HEK293 (cell line): ENCODE results near the gene NLGN3.

Source experiments
- IKZF3 ChIP-seq: fragments of 450-650 bp; IDR thresholded peaks from 2 replicates; pipeline ENCODE4 v1.5.0; 2018; ENCODE audit warnings: missing biosample characterization, mild to moderate bottlenecking, missing genetic modification characterization, moderate library complexity
- KLF7 ChIP-seq: fragments of 450-650 bp; formaldehyde crosslinking; IDR thresholded peaks from 2 replicates; pipeline ENCODE4 v1.5.1; 2016; ENCODE audit warnings: missing biosample characterization, missing genetic modification characterization, borderline replicate concordance
- MZF1 ChIP-seq: fragments of 450-650 bp; formaldehyde crosslinking; IDR thresholded peaks from 2 replicates; pipeline ENCODE4 v1.5.1; 2017; ENCODE audit warnings: missing biosample characterization, missing genetic modification characterization, borderline replicate concordance
- ZBTB1 ChIP-seq: fragments of 450-650 bp; formaldehyde crosslinking; IDR thresholded peaks from 2 replicates; pipeline ENCODE4 v1.5.1; 2016; ENCODE audit warnings: missing biosample characterization, missing genetic modification characterization
- ZFHX2 ChIP-seq: fragments of 450-650 bp; formaldehyde crosslinking; conservative IDR thresholded peaks from 2 replicates; pipeline ENCODE4 v1.5.1; 2016; ENCODE audit warnings: missing biosample characterization, missing genetic modification characterization
- ZFP37 ChIP-seq: fragments of 450-650 bp; formaldehyde crosslinking; IDR thresholded peaks from 2 replicates; pipeline ENCODE4 v1.5.1; 2016; ENCODE audit warnings: missing biosample characterization, missing genetic modification characterization
- ZNF157 ChIP-seq: fragments of 450-650 bp; formaldehyde crosslinking; IDR thresholded peaks from 2 replicates; pipeline ENCODE4 v1.5.1; 2016; ENCODE audit warnings: missing biosample characterization, missing genetic modification characterization
- ZNF16 ChIP-seq: fragments of 450-650 bp; formaldehyde crosslinking; IDR thresholded peaks from 2 replicates; pipeline ENCODE4 v1.5.1; 2016; ENCODE audit warnings: low read depth, missing biosample characterization, missing genetic modification characterization
- ZNF175 ChIP-seq: fragments of 450-650 bp; formaldehyde crosslinking; IDR thresholded peaks from 2 replicates; pipeline ENCODE4 v1.5.1; 2016; ENCODE audit warnings: missing biosample characterization, missing genetic modification characterization
- ZNF366 ChIP-seq: fragments of 450-650 bp; formaldehyde crosslinking; conservative IDR thresholded peaks from 2 replicates; pipeline ENCODE4 v1.5.1; 2016; ENCODE audit warnings: missing biosample characterization, missing genetic modification characterization
- ZNF394 ChIP-seq: fragments of 450-650 bp; formaldehyde crosslinking; IDR thresholded peaks from 2 replicates; pipeline ENCODE4 v1.5.1; 2016; ENCODE audit warnings: missing biosample characterization, missing genetic modification characterization, mild to moderate bottlenecking, moderate library complexity, borderline replicate concordance
- ZNF501 ChIP-seq: fragments of 450-650 bp; formaldehyde crosslinking; IDR thresholded peaks from 2 replicates; pipeline ENCODE4 v1.5.1; 2016; ENCODE audit warnings: missing biosample characterization, missing genetic modification characterization
- ZNF510 ChIP-seq: fragments of 450-650 bp; formaldehyde crosslinking; IDR thresholded peaks from 2 replicates; pipeline ENCODE4 v1.5.1; 2018; ENCODE audit warnings: mild to moderate bottlenecking, missing genetic modification characterization, missing biosample characterization; ENCODE audit not compliant: insufficient replicate concordance
- ZNF544 ChIP-seq: fragments of 450-650 bp; formaldehyde crosslinking; IDR thresholded peaks from 2 replicates; pipeline ENCODE4 v1.5.0; 2017; ENCODE audit warnings: missing biosample characterization, missing genetic modification characterization
- ZNF747 ChIP-seq: fragments of 450-650 bp; formaldehyde crosslinking; IDR thresholded peaks from 2 replicates; pipeline ENCODE4 v1.5.1; 2016; ENCODE audit warnings: missing biosample characterization, missing genetic modification characterization
- ZSCAN16 ChIP-seq: fragments of 450-650 bp; formaldehyde crosslinking; IDR thresholded peaks from 2 replicates; pipeline ENCODE4 v1.5.1; 2016; ENCODE audit warnings: missing biosample characterization, missing genetic modification characterization
- TF ChIP-seq, protein P1 (sequence below): fragments of 450-650 bp; formaldehyde crosslinking; IDR thresholded peaks from 2 replicates; pipeline ENCODE4 v1.5.1; 2016; ENCODE audit warnings: missing biosample characterization, missing genetic modification characterization
- TF ChIP-seq, protein P2 (sequence below): fragments of 450-650 bp; formaldehyde crosslinking; IDR thresholded peaks from 2 replicates; pipeline ENCODE4 v1.5.0; 2017; ENCODE audit warnings: missing biosample characterization, missing genetic modification characterization, borderline replicate concordance
- TF ChIP-seq, protein P3 (sequence below): fragments of 450-650 bp; formaldehyde crosslinking; IDR thresholded peaks from 2 replicates; pipeline ENCODE4 v1.5.1; 2016; ENCODE audit warnings: missing biosample characterization, missing genetic modification characterization

The NLGN3 gene

DNA sequence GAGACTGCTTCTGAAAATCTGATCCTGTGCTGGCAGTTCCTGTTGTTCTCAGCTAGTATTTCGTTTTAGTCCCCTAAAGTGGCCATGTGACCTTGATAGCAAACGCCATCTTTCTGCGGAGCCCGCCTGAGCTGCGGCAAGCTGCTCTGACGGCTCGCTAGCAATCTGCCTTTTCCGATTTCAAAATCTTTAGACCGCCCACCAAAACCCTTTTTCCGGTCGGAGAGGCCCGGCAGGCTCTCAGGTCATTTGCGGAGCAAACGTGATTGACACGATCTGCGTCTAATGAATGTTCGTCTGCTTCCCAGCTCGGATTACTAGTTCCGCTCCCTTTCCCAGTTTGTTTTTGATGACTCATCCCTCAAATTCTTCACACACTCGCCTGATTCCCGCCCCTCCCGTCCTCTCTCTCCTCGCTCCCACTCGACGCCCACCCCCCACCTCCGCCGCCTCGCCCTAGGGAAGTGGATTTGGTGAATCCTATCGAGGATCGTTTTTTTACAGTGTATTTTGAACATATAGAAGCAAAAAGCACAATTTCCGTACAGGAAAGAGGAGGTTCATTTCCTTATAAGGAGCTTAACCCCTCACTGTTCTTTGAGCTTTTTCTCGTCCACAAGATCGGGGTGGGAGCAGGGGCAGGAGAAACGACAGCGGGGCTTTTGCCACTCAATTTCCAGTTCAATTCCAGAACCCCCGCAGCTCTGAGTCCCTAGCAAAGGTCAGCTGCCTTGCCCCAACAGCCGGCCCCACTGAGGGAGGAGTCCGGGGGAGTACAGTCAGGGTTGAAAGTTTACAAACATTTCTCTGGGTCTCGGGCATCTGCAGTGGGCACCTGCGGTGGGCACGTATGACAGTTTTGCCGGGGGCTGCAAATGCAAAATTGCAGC is 37.5 kb downstream of the NLGN3 start (continued):
- no peak for TF ChIP-seq ZBTB1 (tag by site-specific recombination)
- TF ChIP-seq, protein P1, sequence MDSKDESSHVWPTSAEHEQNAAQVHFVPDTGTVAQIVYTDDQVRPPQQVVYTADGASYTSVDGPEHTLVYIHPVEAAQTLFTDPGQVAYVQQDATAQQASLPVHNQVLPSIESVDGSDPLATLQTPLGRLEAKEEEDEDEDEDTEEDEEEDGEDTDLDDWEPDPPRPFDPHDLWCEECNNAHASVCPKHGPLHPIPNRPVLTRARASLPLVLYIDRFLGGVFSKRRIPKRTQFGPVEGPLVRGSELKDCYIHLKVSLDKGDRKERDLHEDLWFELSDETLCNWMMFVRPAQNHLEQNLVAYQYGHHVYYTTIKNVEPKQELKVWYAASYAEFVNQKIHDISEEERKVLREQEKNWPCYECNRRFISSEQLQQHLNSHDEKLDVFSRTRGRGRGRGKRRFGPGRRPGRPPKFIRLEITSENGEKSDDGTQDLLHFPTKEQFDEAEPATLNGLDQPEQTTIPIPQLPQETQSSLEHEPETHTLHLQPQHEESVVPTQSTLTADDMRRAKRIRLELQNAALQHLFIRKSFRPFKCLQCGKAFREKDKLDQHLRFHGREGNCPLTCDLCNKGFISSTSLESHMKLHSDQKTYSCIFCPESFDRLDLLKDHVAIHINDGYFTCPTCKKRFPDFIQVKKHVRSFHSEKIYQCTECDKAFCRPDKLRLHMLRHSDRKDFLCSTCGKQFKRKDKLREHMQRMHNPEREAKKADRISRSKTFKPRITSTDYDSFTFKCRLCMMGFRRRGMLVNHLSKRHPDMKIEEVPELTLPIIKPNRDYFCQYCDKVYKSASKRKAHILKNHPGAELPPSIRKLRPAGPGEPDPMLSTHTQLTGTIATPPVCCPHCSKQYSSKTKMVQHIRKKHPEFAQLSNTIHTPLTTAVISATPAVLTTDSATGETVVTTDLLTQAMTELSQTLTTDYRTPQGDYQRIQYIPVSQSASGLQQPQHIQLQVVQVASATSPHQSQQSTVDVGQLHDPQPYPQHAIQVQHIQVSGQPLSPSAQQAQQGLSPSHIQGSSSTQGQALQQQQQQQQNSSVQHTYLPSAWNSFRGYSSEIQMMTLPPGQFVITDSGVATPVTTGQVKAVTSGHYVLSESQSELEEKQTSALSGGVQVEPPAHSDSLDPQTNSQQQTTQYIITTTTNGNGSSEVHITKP (tag by site-specific recombination): no peak
- TF ChIP-seq ZNF366 (tag by site-specific recombination): peak; percentile 60; the same call in 1 of the 2 replicates
- TF ChIP-seq, protein P2, sequence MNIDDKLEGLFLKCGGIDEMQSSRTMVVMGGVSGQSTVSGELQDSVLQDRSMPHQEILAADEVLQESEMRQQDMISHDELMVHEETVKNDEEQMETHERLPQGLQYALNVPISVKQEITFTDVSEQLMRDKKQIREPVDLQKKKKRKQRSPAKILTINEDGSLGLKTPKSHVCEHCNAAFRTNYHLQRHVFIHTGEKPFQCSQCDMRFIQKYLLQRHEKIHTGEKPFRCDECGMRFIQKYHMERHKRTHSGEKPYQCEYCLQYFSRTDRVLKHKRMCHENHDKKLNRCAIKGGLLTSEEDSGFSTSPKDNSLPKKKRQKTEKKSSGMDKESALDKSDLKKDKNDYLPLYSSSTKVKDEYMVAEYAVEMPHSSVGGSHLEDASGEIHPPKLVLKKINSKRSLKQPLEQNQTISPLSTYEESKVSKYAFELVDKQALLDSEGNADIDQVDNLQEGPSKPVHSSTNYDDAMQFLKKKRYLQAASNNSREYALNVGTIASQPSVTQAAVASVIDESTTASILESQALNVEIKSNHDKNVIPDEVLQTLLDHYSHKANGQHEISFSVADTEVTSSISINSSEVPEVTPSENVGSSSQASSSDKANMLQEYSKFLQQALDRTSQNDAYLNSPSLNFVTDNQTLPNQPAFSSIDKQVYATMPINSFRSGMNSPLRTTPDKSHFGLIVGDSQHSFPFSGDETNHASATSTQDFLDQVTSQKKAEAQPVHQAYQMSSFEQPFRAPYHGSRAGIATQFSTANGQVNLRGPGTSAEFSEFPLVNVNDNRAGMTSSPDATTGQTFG (tag by site-specific recombination): no peak
- no peak; the same call in 1 of the 2 replicates for TF ChIP-seq KLF7
- TF ChIP-seq ZNF747: no peak
- no peak for TF ChIP-seq ZSCAN16 (tag by site-specific recombination)
- TF ChIP-seq, protein P3, sequence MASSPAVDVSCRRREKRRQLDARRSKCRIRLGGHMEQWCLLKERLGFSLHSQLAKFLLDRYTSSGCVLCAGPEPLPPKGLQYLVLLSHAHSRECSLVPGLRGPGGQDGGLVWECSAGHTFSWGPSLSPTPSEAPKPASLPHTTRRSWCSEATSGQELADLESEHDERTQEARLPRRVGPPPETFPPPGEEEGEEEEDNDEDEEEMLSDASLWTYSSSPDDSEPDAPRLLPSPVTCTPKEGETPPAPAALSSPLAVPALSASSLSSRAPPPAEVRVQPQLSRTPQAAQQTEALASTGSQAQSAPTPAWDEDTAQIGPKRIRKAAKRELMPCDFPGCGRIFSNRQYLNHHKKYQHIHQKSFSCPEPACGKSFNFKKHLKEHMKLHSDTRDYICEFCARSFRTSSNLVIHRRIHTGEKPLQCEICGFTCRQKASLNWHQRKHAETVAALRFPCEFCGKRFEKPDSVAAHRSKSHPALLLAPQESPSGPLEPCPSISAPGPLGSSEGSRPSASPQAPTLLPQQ (tag by site-specific recombination): 0 out of 2 replicates have a peak, but pooled peaks have one; percentile 36
- no peak for TF ChIP-seq ZNF16
- no peak for TF ChIP-seq ZFP37 (tag by site-specific recombination)
- TF ChIP-seq ZNF157 (tag by site-specific recombination): no peak
- no peak for TF ChIP-seq ZNF544 (tag by site-specific recombination)
- TF ChIP-seq ZNF175 (tag by site-specific recombination): no peak
- no peak for TF ChIP-seq MZF1 (tag by site-specific recombination)
- TF ChIP-seq ZNF501: no peak
- peak; percentile 93 for TF ChIP-seq ZFHX2 (tag by site-specific recombination)
- TF ChIP-seq ZNF510 (tag by site-specific recombination): no peak
- peak; percentile 96 for TF ChIP-seq IKZF3 (tag by site-specific recombination)
- no peak for TF ChIP-seq ZNF394 (tag by site-specific recombination)
